BJ (cell line): ENCODE data around the gene UACA. TPM values are rescaled to one million over a fixed set of nuclear protein-coding genes. Genes with fewer than 3 reads are reported as not detected.
"Not testable (repeated sequence)": the region's sequence is repeated elsewhere in the genome, so short reads cannot be mapped to it uniquely, and the experiment has no call there.

ENCODE experiments used
- CTCF ChIA-PET: fragments of 350-600 bp; formaldehyde crosslinking; extraction: SDS; loops from one replicate; lab custom pipeline; 2021; ENCODE audit warnings: antibody characterized with exemption, inconsistent platforms; lab: Yijun Ruan, JAX
- POLR2A ChIA-PET: fragments of 300-600 bp; sonication (Branson Sonifier 250); formaldehyde crosslinking; extraction: SDS; loops from one replicate; lab custom pipeline; 2021; ENCODE audit warnings: antibody characterized with exemption; lab: Charles Lee
- DNase-seq: peaks from one replicate; pipeline ENCODE4 v3.0.0-alpha.2; 2011; ENCODE audit warnings: low read depth
- H3K27me3 ChIP-seq: 2 replicates; pipeline ENCODE4 v1.6.0; 2011; ENCODE audit warnings: low read length; ENCODE audit not compliant: control insufficient read depth, insufficient read depth
- H3K36me3 ChIP-seq: 2 replicates; pipeline ENCODE4 v1.5.1; 2011; ENCODE audit warnings: low read length; ENCODE audit not compliant: control insufficient read depth, insufficient read depth
- H3K4me3 ChIP-seq: 2 replicates; pipeline ENCODE4 v1.5.1; 2011; ENCODE audit warnings: low read depth, mild to moderate bottlenecking, control low read depth, low read length
- polyA plus RNA-seq: library from polyadenylated mRNA; depleted of rRNA; stranded (reverse); fragments of >200 nt; gene quantifications from 2 replicates; pipeline ENCODE4 v1.2.3, GENCODE V29; 2011
- TF ChIP-seq, protein P1 (sequence below): IDR thresholded peaks from 2 replicates; pipeline ENCODE4 v1.5.1; 2011; ENCODE audit warnings: low read depth, mild to moderate bottlenecking, control low read depth, inconsistent platforms, low read length, moderate library complexity; ENCODE audit not compliant: insufficient read depth

UACA gene
- polyA plus RNA-seq, 1 experiment: 143 TPM

DNA sequence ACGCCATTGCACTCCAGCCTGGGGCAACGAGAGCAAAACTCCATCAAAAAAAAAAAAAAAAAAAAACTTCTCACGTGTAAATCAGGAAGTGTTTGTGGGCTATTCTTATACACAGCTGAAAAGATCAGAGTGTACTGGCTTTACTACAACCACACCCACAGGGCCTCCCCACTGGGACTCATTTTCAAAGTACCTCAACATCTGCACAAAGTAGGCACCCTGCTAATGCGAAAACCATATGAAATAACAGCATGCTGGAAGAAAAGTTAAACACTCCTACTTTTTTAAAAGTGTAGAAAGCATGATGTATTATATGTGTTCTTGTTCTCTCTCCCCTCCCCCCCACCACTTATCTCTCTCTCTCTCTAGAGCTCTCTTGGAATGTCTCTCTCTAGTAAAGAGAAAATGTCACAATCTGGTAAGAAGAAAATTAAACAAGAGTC lies 11.1 kb downstream of the UACA start:
- TF ChIP-seq, protein P1, sequence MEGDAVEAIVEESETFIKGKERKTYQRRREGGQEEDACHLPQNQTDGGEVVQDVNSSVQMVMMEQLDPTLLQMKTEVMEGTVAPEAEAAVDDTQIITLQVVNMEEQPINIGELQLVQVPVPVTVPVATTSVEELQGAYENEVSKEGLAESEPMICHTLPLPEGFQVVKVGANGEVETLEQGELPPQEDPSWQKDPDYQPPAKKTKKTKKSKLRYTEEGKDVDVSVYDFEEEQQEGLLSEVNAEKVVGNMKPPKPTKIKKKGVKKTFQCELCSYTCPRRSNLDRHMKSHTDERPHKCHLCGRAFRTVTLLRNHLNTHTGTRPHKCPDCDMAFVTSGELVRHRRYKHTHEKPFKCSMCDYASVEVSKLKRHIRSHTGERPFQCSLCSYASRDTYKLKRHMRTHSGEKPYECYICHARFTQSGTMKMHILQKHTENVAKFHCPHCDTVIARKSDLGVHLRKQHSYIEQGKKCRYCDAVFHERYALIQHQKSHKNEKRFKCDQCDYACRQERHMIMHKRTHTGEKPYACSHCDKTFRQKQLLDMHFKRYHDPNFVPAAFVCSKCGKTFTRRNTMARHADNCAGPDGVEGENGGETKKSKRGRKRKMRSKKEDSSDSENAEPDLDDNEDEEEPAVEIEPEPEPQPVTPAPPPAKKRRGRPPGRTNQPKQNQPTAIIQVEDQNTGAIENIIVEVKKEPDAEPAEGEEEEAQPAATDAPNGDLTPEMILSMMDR: no peak
- ChIA-PET CTCF (interaction anchor here (0.5 to 3.2 kb wide), 3 partner anchors 9 to 62 kb away, joined by 3 to 12 read pairs (median 3); no protein-coding TSS in a partner anchor), POLR2A (no interaction called here)
- Histone ChIP-seq H3K36me3 (peaks cover 1% of the 10 kb centered on the region; the same call in 1 of the 2 replicates), H3K27me3 (no peaks in the 10 kb centered on the region), H3K4me3 (no peak overlapping the region)
- DNase-seq: no peak

DNA sequence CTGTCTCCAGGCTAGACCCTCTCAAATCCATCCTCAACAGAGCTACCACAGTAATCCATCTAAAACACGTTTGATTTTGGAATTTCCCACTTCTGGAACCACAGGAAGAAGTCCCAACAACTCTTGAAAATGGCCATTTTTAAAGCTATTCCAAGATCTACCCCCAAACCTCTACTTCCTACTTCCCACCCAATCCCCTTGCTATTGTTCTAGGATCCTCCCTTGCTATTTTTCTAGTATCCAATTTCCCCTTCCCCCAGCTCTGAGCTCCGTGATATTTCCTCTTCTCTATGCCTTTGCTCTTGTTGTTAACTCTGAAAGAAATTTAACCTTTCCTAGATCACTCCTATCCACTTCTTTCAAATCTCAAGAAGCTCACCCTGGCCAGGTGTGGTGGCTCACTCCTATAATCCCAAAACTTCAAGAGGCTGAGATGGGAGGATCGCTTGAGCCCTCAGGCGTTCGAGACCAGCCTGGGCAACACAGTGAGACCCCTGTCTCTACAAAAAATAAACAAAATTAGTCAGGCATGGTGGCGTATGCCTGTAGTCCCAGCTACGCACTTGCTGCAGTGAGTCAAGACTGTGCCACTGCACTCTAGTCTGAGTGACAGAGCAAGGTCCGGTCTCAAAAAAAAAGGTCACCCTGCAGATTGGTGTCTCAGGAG lies 13.0 kb downstream of the UACA start:
- ChIA-PET POLR2A (no interaction called here), CTCF (interaction anchor here (3.2 kb wide), 1 partner anchor 28 kb away, joined by 12 read pairs; no protein-coding TSS in a partner anchor)
- TF ChIP-seq, protein P1: no peak
- Histone ChIP-seq H3K36me3 (peaks cover 1% of the 10 kb centered on the region; the same call in 1 of the 2 replicates), H3K4me3 (no peak overlapping the region), H3K27me3 (no peaks in the 10 kb centered on the region)
- DNase-seq: no peak

DNA sequence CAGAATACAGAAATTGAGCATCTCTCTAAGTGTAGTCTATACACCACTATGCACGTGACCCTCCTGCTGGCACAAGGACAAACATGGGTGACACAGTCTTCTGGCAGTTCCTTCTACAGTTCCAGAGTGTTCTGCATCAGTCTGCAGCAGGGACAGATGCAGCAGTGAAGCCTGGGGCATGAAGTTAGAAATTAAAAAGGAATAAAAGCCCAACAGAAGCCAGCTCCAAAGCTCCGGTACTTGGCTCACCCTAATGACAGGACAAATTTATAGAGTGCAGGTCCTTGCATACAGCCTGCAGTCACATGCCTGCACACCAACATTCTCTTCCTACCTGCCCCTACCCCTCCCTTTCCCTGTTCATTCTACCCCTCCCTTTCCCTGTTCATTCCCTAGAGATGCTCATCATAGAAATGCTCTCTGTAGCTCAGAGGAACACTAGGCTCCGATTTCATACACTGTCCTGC lies 15.0 kb downstream of the UACA start:
- ChIA-PET CTCF (interaction anchor here (2.0 kb wide), 1 partner anchor 63 kb away, joined by 7 read pairs; no protein-coding TSS in a partner anchor), POLR2A (no interaction called here)
- H3K4me3 ChIP-seq: no peak overlapping the region
- peaks cover 1% of the 10 kb centered on the region; the same call in 1 of the 2 replicates for H3K36me3 ChIP-seq
- H3K27me3 ChIP-seq: no peaks in the 10 kb centered on the region
- DNase-seq: no peak
- TF ChIP-seq, protein P1: no peak

DNA sequence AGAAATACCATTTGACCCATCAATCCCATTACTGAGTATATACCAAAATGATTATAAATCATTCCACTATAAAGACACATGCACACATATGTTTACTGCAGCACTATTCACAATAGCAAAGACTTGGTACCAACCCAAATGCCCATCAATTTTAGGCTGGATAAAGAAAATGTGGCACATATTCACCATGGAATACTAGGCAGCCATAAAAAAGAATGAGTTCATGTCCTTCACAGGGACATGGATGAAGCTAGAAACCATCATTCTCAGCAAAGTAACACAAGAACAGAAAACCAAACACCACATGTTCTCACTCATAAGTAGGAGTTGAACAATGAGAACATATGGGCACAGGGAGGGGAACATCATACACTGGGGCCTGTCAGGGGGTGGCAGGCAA lies 16.8 kb downstream of the UACA start:
- CTCF ChIA-PET: interaction anchor here (0.6 kb wide), 1 partner anchor 24 kb away, joined by 3 read pairs; no protein-coding TSS in a partner anchor
- POLR2A ChIA-PET, DNase-seq, H3K36me3 ChIP-seq, H3K27me3 ChIP-seq, H3K4me3 ChIP-seq: not testable (repeated sequence)

DNA sequence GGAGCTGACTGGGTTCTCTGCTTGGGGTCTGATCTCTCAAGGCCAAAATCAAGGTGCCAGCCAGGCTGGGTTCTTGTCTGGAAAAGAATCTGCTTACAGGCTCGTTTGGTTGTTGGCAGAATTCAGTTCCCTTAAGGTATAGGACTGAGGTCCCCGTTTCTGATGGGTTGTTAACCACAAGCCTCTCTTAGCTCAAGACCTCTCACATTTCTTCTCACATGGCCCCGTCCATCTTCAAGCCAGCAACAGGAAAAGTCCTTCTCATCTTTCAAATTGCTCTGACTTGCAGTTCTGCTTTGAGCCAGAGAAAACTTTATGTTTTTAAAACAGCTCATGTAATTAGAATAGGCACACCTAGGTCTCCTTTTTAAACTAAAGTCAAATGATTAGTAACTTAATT lies 20.4 kb downstream of the UACA start:
- CTCF ChIA-PET: interaction anchor here (0.7 to 1.4 kb wide), 4 partner anchors 9 to 69 kb away, joined by 3 to 6 read pairs (median 4); no protein-coding TSS in a partner anchor

More for the DNA sequence above, 20.4 kb downstream of the UACA start:
- Histone ChIP-seq H3K4me3 (no peak overlapping the region), H3K27me3 (no peaks in the 10 kb centered on the region), H3K36me3 (no peaks in the 10 kb centered on the region; the same call in 1 of the 2 replicates)
- DNase-seq: no peak
- TF ChIP-seq, protein P1: no peak
- POLR2A ChIA-PET: no interaction called here
